Mammary epithelial cell (primary cell): ENCODE measurements around the gene EIF6.

Experiments
- CTCF ChIP-seq, 2 donors: IDR thresholded peaks in 1 of 2; conservative IDR thresholded peaks in 1 of 2; 2 replicates each; pipeline ENCODE4 v1.5.1; 2011 to 2012; ENCODE audit warnings: inconsistent platforms in 2 of 2, low read length in 2 of 2, mild to moderate bottlenecking in 2 of 2, control low read depth in 1 of 2, low read depth in 1 of 2; ENCODE audit not compliant: insufficient read depth in 1 of 2; ENCODE audit errors: extremely low read depth in 1 of 2
- EZH2 ChIP-seq: IDR thresholded peaks from 2 replicates; pipeline ENCODE4 v1.6.1; 2012; ENCODE audit warnings: low read length, inconsistent platforms, borderline replicate concordance

- no peak for TF ChIP-seq EZH2
- no peak for TF ChIP-seq CTCF (conservative IDR thresholded peaks at IDR 0.05 in 1 of 2, IDR thresholded peaks at IDR 0.05 in 1 of 2; ENCODE audit: extremely low read depth in 1 of 2, insufficient read depth in 1 of 2, low read depth in 1 of 2, low read length in 2 of 2)
Measured at GRCh38 chr20:35270021-35270902, 14.3 kb downstream of the EIF6 start.
